HG03439 (cell line): ENCODE results near the gene RSPH9.
"Not testable (repeated sequence)": the region's sequence is repeated elsewhere in the genome, so short reads cannot be mapped to it uniquely, and the experiment has no call there.

Source experiments
- ATAC-seq: cut with Tn5 transposase; IDR thresholded peaks from one replicate; pipeline ENCODE4 v1.9.1; 2021; ENCODE audit warnings: mild to moderate bottlenecking, moderate library complexity; ENCODE audit not compliant: unreplicated experiment

RSPH9 gene

DNA sequence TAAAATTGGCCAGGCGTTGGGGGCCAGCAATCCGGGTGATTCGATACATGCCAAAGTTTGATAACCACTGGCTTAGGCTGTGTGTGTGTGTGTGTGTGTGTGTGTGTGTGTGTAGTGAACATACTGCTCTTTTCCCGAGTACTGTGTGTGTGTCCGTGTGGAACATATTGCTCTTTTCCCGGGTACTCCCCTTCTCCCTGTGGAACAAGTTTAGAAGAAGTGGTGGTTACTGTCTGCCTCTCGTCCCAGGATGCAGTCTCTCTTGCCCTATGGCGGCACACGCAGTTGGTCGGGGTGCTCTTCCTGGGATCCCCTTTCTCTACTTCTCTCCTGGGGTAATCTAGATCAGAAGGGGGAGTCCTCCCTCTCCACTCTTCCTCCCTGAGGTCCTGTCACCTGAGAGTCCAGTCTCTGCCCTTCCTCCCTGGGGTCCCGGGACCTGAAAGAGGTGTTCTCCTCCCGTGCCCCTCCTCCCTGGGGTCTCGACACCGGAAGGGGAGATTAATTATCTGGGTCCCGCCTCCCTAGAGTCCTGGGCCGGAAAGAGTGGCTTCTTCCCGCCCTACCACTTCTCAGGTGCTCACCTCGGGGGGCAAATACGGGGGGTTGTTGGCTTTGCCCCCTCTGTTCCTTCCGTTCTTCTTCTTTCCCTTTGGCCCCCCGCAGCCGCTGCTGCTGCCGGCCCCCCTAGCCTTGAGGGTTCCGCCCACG, 16.3 kb upstream of the RSPH9 start:
- peak; percentile 6 for ATAC-seq

DNA sequence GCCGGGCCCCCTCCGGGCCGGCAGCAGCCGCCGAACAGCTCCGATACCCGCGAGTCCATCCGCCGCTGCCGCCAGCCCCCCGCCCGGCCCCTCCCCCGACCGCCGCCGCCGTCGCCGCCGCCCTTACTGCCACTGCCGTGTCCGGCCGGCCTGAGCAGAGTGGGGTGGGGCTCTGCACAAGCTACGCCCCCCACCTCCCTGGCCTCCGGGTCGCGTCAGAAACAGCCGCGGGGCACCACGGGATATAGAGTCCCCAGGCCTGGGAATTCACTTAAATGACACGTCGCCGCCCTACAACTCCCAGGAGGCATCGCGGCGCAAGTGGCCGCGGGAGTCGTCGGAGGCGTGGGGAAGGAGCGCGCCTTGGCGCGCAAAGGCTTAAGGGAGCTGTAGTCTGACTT, 15.7 kb upstream of the RSPH9 start, which contains the start of gene GTPBP2:
Gene GTPBP2 (minus strand): TSS at position 161 of the 401 bp plus-strand sequence. CDS start 102 bp downstream, at position 59.
- ATAC-seq = peak; percentile 74

DNA sequence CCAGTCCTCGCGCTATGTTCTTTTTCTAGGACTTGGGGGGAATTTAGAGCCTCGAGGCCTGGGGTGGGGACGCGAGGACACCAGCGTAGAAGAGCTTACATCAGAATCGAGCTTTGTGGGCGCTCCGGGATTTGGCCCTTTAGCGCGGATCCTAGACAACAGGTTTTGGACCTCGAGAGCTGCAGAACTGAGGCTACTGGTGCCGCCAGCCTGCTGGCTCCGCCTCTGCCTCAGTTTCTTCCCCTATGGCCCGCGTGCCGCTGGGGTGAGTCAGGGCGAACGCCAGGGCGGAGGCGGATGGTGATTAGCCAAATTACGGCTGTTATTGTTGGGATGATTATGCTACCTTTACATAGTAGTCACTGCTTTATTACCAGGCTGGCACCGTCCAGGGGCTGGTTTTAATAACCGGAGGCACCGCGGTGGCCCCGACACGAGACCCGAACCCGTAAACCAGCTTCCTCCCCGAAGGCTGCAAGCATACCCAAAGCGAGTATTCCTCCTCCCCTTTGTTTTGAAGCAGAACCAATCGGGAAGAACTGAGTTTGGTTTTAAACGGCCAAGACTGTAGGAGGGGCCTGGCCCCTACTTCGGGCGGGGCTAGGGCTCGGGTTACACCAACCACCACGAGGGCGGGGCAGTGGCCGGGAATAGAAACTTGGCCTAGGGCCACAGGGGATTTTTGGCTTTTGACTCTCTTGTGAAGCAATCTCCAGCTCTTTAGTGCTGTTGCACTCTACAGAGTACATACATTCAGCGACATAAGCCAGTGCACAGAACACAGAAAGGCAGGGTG, 15.1 kb upstream of the RSPH9 start:
- ATAC-seq = peak; percentile 68

GRCh38 chr6:43630980-43631619, 13.7 kb upstream of the RSPH9 start:
- ATAC-seq = no peak

GRCh38 chr6:43633002-43633401, 11.8 kb upstream of the RSPH9 start:
- not testable (repeated sequence) for ATAC-seq

GRCh38 chr6:43634702-43635303, 10.0 kb upstream of the RSPH9 start:
- no peak for ATAC-seq

- ATAC-seq = peak; percentile 76
These were observed 9.2 kb upstream of the RSPH9 start, which contains the start of gene MAD2L1BP for GRCh38 chr6:43635387-43636307. MAD2L1BP (plus strand) TSS chr6:43635840; CDS start chr6:43635876, 36 bp downstream.

GRCh38 chr6:43636308-43636659, 8.6 kb upstream of the RSPH9 start:
- ATAC-seq = peak; percentile 16

DNA sequence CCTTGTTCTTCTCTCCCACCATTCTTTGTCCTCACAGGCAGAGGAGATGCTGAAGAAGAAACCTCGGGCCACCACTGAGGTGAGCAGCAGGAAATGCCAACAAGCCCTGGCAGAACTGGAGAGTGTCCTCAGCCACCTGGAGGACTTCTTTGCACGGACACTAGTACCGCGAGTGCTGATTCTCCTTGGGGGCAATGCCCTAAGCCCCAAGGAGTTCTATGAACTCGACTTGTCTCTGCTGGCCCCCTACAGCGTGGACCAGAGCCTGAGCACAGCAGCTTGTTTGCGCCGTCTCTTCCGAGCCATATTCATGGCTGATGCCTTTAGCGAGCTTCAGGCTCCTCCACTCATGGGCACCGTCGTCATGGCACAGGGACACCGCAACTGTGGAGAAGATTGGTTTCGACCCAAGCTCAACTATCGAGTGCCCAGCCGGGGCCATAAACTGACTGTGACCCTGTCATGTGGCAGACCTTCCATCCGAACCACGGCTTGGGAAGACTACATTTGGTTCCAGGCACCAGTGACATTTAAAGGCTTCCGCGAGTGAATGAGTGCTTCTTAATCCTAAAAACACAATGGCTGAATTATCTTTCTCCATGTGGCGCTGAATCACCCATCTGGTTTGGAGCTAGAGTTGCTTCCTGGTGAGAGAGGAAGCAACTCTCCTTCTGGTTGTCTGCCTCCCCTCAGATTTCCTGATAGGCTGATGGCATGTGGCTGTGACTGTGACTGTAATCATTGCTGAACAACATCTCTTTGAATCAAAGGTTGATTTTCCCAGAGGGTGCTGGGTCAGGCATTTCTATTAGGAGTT, 4.6 kb upstream of the RSPH9 start:
- no peak for ATAC-seq

GRCh38 chr6:43645613-43645964, 753 bp downstream of the RSPH9 start:
- ATAC-seq = no peak

DNA sequence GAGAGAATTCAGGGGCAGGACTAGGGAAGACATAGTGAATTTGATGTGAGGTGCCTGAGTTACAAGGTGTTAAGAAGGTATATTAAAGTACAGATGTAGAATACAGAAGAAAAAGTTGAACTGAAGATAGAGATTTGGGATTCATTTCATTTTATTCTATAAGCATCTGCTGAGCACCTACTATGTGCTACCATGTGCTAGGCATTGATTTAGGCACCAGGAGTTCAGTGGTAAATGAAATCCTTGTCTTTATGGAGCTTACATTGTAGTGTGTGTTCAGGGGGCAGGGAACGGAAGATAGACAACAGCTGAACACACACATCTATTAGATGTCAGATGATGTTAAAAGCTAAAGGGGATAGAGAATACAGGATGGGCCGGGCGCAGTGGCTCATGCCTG, 2.8 kb downstream of the RSPH9 start:
- no peak for ATAC-seq

DNA sequence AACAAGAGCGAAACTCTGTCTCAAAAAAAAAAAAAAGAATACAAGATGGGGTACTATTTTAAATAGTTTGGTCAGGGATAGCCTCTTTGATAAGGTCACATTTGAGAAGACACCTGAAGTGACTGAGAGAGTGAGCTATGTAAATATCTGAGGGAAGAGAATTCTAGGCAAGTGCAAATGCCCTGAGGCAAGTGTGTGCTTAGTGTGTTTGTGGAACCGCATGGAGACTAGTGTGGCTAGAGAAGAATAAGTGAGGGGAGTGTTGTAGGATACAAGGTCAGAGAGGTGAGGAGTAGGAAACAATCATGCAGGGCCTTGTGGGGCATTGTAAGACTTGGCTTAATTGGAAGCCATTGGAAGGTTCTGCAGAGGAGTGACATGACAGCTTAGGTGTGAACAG, 3.4 kb downstream of the RSPH9 start:
- no peak for ATAC-seq

- not testable (repeated sequence) for ATAC-seq
These were observed 8.0 kb downstream of the RSPH9 start for GRCh38 chr6:43652822-43653221.

DNA sequence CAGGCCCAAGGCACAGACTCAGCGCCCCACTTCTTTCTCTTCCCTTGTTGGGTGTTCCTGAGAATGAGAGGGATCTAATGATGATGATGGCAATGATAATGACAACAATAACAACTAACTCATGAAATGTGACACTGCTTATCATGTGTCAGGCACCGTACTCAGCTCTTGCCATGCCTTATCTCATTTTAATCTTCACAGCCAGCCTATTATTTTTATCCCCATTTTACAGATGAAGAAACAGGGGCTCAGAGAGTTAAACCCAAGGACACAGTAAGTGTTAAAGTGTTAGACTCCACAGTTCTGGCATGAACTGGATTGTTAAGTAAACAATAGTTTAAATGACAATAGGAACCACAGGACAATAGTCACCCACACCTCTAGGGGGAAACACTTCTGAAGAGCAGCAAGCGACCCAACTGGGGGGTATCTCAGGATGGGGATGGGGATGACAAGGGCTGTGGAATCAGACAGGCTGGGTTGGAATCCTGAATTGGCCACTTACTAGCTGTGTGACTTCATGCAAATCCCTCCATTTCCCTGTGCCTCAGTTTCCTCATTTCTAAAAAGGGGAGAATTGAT, 12.5 kb downstream of the RSPH9 start:
- no peak for ATAC-seq

- no peak for ATAC-seq
These were observed 13.3 kb downstream of the RSPH9 start for GRCh38 chr6:43658161-43658560.

DNA sequence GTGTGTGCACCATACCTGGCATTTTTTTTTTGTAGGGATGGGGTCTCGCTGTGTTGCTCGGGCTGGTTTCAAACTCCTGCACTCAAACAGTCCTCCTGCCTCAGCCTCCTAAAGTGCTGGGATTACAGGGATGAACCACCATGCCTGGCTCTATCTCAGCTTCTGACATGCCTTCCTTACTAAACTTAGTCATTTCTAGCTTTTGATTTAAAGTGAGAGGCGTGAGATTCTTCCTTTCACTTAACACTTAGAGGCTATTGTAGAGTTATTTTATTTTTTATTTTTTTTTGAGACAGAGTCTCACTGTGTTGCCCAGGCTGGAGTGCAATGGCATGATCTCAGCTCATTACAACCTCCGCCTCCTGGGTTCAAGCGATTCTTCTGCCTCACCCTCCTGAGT, 18.1 kb downstream of the RSPH9 start:
- ATAC-seq = not testable (repeated sequence)

DNA sequence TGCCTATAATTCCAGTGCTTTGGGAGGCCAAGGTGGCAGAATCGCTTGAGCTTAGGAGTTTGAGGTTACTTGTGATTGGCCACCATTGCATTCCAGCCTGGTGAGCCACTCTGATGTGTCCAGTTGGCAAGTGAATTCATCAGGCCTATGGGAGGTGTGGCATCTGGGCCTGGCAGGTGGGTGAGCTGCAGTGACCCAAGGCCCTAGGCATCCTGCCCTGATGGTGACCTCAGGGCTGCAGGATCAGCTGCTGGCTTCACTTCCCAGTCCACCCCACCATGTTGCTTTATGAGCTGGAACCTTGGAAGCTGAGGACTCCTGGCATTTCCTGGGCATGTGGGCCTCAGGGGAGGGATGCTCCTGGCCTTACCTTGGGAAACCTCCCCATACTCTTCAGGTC, 20.5 kb downstream of the RSPH9 start:
- ATAC-seq = no peak

DNA sequence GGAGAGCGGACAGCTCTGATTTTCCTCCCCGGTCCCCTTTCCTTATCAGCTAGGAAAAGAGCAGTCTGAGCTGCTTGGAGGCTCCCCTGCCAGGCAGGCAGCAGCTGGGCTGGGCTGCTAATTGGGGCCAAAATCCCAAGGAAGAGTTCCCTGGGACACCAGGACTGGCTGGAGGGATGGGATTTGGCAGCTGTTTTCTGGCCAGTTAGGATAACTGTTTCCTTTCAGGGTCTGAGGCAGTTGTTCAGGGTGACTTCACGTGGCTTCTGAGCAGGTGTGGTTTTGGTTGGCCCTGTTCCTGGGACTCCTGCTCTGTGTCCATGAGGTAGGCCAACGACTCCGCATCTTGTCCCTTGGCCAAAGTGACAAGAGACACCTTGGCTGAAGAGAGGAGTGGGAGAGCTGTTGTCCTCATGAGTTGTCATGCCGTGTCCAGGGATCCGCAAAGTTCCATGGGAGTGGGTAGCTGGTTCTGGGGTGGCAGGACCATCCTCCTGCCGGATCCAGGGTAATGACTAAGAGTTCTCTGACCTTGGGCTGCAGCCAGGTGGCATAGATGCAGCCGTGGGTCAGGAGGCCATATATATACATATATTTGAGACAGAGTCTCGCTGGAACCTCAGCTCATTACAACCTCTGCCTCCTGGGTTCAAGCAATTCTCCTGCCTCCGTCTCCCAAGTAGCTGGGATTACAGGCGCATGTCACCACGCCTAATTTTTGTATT, 21.5 kb downstream of the RSPH9 start:
- no peak for ATAC-seq
